ENCODE measurements around the gene NPEPPS. TPM values are rescaled to one million over a fixed set of nuclear protein-coding genes. Genes with fewer than 3 reads are reported as not detected.

NPEPPS gene
- total RNA-seq, 1 experiment from 2014 or later = 117 TPM

- H3K27me3 ChIP-seq (ENCODE audit: insufficient read depth, low read length) = no peaks in the 10 kb centered on the region
- no peak overlapping the region for H3K56ac ChIP-seq (ENCODE audit: insufficient read length, low read depth, low read length)
- no peak overlapping the region for H2BK5ac ChIP-seq (ENCODE audit: insufficient read length, low read length)
- no peaks in the 10 kb centered on the region for H4K20me1 ChIP-seq (ENCODE audit: control insufficient read depth, insufficient read depth, insufficient read length)
- Mint-ChIP-seq H3K27me3 (ENCODE audit: low read depth) (no peaks in the 10 kb centered on the region), H3K9me3 (no peaks in the 10 kb centered on the region), H3K27ac (peak overlapping the region in 1 of 3 experiments; percentile 61; a peak in 1 of 7 replicates), H3K4me1 (no peaks in the 10 kb centered on the region), H3K4me3 (no peak overlapping the region; a peak in 1 of 5 replicates), H3K36me3 (ENCODE audit: insufficient read depth in 1 of 3, low read depth in 3 of 3) (peaks cover 22 to 72% (median 52%) of the 10 kb centered on the region in 3 experiments; a peak in 6 of 7 replicates)
- H3K18ac ChIP-seq (ENCODE audit: insufficient read length, low read depth, low read length) = no peak overlapping the region
- no CpG with 5 or more reads among the region's 8 CpGs for WGBS (ENCODE audit: extremely low coverage, insufficient read length, low lambda C conversion rate)
- no peak for DNase-seq
- no peak overlapping the region for H4K8ac ChIP-seq (replicated peaks; ENCODE audit: insufficient read length, low read depth, low read length)
- no peak overlapping the region for H4K5ac ChIP-seq (ENCODE audit: insufficient read length, low read depth, low read length)
- H3K23ac ChIP-seq (ENCODE audit: insufficient read length, low read depth, low read length) = no peak overlapping the region
- H3K79me2 ChIP-seq (ENCODE audit: insufficient read depth, low read length) = no peaks in the 10 kb centered on the region
- TF ChIP-seq CTCF (conservative IDR thresholded peaks at IDR 0.05) = peak; percentile 81
- H3K4ac ChIP-seq (ENCODE audit: low read depth, low read length) = no peak overlapping the region
- H3K14ac ChIP-seq (ENCODE audit: insufficient read depth, low read length) = no peak overlapping the region
- no peak overlapping the region for H3K27ac ChIP-seq (ENCODE audit: insufficient read length, low read depth, low read length)
- no peaks in the 10 kb centered on the region for H3K79me1 ChIP-seq (ENCODE audit: insufficient read depth, low read depth, low read length, poor library complexity, severe bottlenecking)
- H3K9ac ChIP-seq (ENCODE audit: extremely low read depth, insufficient read length, low read length) = no peak overlapping the region
- no peak overlapping the region for H2BK20ac ChIP-seq (ENCODE audit: low read depth, low read length, poor library complexity, severe bottlenecking)
- no peak overlapping the region for H2BK15ac ChIP-seq (ENCODE audit: low read depth, low read length)
- no peak overlapping the region for H2BK120ac ChIP-seq (ENCODE audit: low read depth, low read length, poor library complexity, severe bottlenecking)
- H3K4me1 ChIP-seq (ENCODE audit: insufficient read depth, low read length) = no peaks in the 10 kb centered on the region
- no peak overlapping the region for H4K91ac ChIP-seq (ENCODE audit: insufficient read length, low read depth, low read length)
- H3K23me2 ChIP-seq (ENCODE audit: insufficient read length, low read depth, low read length, poor library complexity, severe bottlenecking) = no peaks in the 10 kb centered on the region
- no peak overlapping the region for H2AK5ac ChIP-seq (ENCODE audit: insufficient read length, low read length)
- H3K9me3 ChIP-seq (ENCODE audit: control insufficient read depth, low read depth, low read length) = no peaks in the 10 kb centered on the region
- no peak overlapping the region for H2BK12ac ChIP-seq (ENCODE audit: insufficient read length, low read depth, low read length)
- H2AFZ ChIP-seq (ENCODE audit: low read length) = no peak overlapping the region
- H3K4me2 ChIP-seq (ENCODE audit: insufficient read depth, insufficient read length, low read length) = no peak overlapping the region
- H3T11ph ChIP-seq (ENCODE audit: low read length) = no peak overlapping the region
Measured at GRCh38 chr17:47615766-47616424, 85.0 kb downstream of the NPEPPS start.
